Sciatic nerve (tissue), 2 donors: ENCODE results near the gene COL9A3. TPM values are rescaled to one million over a fixed set of nuclear protein-coding genes. Genes with fewer than 3 reads are reported as not detected.
"Not testable (repeated sequence)": the region's sequence is repeated elsewhere in the genome, so short reads cannot be mapped to it uniquely, and the experiment has no call there.

Source experiments
- ATAC-seq: fragments of 200-7000 bp; cut with Tn5 transposase; one replicate; pipeline ENCODE4 v1.9.1; 2020; ENCODE audit warnings: mild to moderate bottlenecking, moderate library complexity
- DNase-seq: peaks from one replicate; pipeline ENCODE4 v3.0.0-alpha.2; 2020; ENCODE audit warnings: low spot score
- intact Hi-C: fragments of 100-400 bp; cut with DNase I; formaldehyde crosslinking; loops from one replicate; pipeline ENCODE4 v1.14.2; 2022
- total RNA-seq: library from RNA; stranded (reverse); fragmentation: NEBNext Ultra II Directional; extraction: Animal tissue kit (Norgen Biotek cat#: 25700); gene quantifications from one replicate; pipeline ENCODE4 v1.2.1, GENCODE V29; 2021
- donor health status: DM: no; HTN: no; CAD: no.
- donor health status: DM: no; HTN: no; CAD: no.

COL9A3 gene
- total RNA-seq, 1 donor from 2014 or later = 69.6 TPM

DNA sequence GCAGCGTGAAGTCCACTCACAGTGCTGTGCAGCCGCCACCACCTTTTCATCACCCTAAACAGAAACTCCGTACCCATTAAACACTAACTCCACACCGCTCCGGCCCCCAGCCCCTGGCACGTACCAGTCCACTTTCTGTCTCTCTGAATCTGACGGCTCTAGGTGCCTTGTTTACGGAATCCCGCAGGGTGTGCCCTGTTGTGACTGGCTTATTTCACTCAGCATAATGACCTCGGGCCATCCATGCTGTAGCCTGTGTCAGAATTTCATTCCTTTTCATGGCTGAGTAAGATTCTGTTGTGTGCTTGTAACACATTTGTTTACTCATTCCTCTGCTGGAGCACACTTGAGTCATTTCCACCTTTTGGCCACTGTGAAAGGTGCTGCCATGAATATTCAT lies 26.8 kb downstream of the COL9A3 start:
- ATAC-seq (no peak), DNase-seq (no peak)
- intact Hi-C loops = no loop called here

- ATAC-seq = no peak
- no peak for DNase-seq
- intact Hi-C loops = no loop called here
Measured at GRCh38 chr20:62844182-62844581, 27.3 kb downstream of the COL9A3 start.

DNA sequence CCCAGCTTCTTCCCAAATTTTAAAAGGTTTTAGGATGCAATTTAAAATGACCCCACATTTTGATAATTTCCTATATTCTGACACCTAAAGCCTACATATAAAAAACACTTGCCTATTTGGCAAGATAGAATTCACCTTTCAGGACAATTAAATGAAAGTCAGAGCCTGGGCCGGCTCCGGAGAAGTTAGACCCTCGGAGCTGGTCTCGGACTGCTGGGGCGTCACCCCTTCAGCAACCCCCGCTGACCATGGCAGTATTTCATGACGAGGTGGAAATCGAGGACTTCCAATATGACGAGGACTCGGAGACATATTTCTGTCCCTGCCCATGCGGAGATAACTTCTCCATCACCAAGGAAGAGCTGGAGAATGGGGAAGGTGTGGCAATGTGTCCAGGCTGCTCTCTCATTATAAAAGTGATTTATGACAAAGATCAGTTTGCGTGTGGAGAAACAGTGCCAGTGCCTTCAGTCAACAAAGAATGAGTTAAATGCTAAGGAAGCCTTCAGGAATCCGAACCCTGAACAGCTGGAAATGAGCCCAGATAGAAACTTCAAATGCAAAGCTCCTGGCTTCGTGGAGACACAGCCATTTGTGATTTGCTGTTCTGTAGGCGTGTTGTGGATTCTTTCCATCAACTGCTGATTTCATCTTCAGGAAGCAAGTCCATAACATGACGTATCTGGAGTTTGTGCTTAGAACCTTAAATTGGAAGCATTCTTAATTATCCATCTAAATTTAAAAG lies 28.7 kb downstream of the COL9A3 start:
- intact Hi-C loops = no loop called here
- DNase-seq (no peak), ATAC-seq (no peak)

- no peak for ATAC-seq
- intact Hi-C loops = no loop called here
- no peak for DNase-seq
Measured at GRCh38 chr20:62846166-62846890, 29.5 kb downstream of the COL9A3 start.

- intact Hi-C loops, DNase-seq, ATAC-seq: not testable (repeated sequence)
Measured at GRCh38 chr20:62848917-62849316, 32.1 kb downstream of the COL9A3 start.

- DNase-seq = no peak
- intact Hi-C loops = no loop called here
- ATAC-seq = no peak
Measured at GRCh38 chr20:62849431-62849830, 32.6 kb downstream of the COL9A3 start.

DNA sequence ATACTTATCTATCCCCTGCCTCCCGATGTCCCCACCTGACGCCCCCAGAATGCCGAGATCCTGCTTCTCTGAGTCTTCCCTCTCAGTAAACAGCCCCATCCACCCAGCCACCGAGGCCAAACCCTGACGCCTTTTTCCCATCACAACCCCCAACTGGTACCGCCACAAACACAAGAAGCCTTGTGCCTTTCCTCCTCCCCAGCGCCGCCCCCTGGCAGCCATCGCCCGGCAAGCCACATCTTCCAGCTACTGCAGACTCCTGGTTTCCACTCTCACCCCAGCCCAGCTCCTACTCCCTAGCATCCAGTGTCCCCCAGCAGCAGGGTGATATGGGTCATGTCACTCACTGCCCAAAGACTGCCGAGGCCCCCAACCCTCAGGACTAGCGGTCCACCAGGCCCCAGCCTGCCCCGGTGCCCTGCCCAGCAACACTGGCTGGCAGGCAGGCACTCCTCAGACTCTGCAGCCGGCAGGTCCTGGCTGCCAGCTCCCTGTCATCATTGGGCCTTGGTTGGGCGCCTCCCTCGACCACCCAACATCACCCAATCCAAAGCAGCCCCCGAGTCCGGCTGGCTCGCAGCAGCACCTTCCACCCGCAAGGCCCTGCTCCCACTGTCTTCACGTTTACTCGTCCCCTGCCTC lies 33.6 kb downstream of the COL9A3 start:
- peak; percentile 74 for DNase-seq
- intact Hi-C loops = no loop called here
- ATAC-seq = peak; percentile 12

- intact Hi-C loops = no loop called here
- DNase-seq (no peak), ATAC-seq (no peak)
Measured at GRCh38 chr20:62852196-62852595, 35.3 kb downstream of the COL9A3 start.

GRCh38 chr20:62852841-62853240 lies 36.0 kb downstream of the COL9A3 start:
- DNase-seq (no peak), ATAC-seq (no peak)
- intact Hi-C loops = no loop called here

DNA sequence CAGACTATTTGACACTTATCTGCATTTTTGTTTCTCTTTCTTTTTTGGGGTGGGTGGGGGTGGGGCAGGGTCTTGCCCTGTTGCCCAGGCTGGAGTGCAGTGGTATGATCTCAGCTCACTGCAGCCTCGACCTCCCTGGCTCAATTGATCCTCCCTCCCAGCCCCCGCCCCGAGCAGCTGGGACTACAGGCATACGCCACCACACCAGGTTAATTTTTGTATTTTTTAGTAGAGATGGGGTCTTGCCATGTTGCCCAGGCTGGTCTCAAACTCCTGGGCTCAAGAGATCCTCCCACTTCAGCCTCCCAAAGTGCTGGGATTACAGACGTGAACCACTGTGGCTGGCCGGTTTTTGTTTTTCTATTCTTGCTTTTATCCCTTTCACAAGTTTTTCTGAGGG lies 36.5 kb downstream of the COL9A3 start:
- DNase-seq, ATAC-seq, intact Hi-C loops: not testable (repeated sequence)

GRCh38 chr20:62854121-62854520 lies 37.3 kb downstream of the COL9A3 start:
- intact Hi-C loops = no loop called here
- no peak for ATAC-seq
- peak; percentile 49 for DNase-seq

DNA sequence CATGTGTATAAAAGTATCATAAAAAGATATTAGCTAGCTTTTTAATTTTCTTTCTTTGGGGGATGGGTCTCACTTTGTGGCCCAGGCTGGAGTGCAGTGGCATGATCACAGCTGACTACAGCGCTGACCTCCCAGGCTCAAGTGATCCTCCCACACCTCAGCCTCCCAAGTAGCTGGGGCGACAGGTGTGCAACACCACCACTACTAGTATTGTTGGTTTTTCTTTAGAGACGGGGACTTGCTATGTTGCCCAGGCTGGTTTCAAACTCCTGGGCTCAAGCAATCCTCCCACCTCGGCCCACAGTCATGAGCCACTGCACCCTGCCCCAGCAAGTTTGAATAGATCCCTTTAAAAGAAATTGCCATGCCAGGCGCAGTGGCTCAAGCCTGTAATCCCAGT lies 38.3 kb downstream of the COL9A3 start:
- DNase-seq (peak; percentile 31), ATAC-seq (no peak)
- intact Hi-C loops = no loop called here

GRCh38 chr20:62856931-62857619 lies 40.2 kb downstream of the COL9A3 start:
- peak; percentile 53 for DNase-seq
- intact Hi-C loops = no loop called here

GRCh38 chr20:62858058-62858830 lies 41.4 kb downstream of the COL9A3 start:
- intact Hi-C loops = no loop called here
- ATAC-seq = no peak
- no peak for DNase-seq

More at GRCh38 chr20:62856931-62857619, 40.2 kb downstream of the COL9A3 start:
- ATAC-seq = no peak

GRCh38 chr20:62859721-62860120 lies 42.9 kb downstream of the COL9A3 start:
- intact Hi-C loops = no loop called here
- DNase-seq (no peak), ATAC-seq (no peak)

- intact Hi-C loops = no loop called here
- DNase-seq (no peak), ATAC-seq (no peak)
Measured at GRCh38 chr20:62860391-62860923, 43.6 kb downstream of the COL9A3 start.

DNA sequence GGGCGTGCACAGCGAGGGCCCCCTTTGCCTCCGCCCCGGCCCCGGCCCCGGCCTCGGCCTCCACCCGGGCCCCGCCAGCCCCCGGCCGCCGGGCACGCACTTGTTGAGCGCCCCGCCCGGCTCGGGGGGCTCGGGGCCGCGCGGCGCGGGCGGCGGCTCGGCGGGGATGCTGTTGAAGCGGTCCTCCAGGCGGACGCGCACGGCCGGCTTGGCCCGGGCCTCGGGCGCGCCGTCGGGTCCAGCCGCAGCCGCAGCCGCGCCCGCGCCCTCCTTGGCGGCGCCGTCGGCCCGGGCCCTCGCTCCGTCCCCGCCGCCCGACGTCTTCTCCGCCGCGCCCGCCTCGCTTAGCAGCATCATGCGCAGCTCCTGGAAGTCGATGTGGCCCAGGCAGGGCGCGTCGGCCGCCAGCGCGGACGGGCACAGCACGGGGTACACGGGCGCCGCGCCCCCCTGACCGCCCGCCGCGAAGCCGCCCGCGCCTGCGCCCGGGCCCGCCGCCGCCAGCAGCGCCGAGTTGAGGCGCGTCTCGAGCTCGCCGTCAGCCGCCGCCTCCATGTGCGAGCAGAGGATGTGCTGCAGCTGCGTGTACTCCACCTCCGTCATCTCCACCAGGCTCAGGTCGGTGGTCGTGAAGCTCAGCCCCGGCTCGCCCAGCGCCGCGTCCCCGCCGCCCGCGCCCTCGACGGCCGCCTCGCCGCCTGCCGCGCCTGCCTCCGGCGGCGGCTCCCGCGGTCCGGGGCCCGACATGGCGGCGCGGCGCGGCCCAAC lies 44.3 kb downstream of the COL9A3 start:
- intact Hi-C loops = no loop called here
- ATAC-seq = no peak
- no peak for DNase-seq
